Activated CD4-positive, alpha-beta T cell treated with anti-CD3 and anti-CD28 coated beads, Interleukin-2, amount 50 U/mL, for 16 hours (primary cell): Measurements from ENCODE around the gene CDCA3.

ENCODE experiments used
- DNase-seq: peaks from one replicate; pipeline ENCODE4 v3.0.0-alpha.2; 2020

The CDCA3 gene

DNA sequence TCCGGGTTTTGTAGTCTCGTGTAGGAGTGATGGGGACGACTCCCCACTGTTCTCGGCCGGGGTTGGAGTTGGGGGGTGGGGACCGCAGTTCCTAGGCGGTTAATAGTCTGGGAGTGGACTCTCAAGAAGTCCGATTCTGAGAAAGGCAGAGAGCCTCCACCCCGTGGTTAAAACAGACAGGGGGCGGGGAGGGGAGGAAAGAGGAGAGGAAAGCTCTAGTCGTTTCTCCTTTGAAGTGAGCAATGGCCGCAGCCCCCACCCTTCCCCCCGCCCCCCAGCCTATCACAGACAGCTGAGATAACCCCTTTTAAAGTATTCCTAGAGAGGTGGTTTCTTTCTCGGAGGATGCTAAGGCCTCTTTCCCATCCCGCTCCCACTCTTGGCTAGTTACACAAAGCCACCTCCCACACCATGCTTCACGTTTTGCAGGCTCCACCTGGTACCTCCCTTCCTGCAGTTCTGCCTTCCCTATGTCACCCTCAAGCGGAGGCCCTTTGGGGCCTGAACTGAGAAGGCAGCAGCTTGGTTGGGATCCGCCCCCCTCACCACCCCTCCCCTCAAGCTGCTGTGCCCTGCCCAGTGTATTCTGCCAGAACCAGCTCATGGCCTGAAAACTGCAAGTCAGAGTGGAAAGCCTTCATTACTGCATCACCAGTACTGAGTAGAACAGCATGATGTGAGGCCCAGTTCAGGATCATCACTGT is 1.7 kb upstream of the CDCA3 start:
- peak; percentile 83 for DNase-seq

DNA sequence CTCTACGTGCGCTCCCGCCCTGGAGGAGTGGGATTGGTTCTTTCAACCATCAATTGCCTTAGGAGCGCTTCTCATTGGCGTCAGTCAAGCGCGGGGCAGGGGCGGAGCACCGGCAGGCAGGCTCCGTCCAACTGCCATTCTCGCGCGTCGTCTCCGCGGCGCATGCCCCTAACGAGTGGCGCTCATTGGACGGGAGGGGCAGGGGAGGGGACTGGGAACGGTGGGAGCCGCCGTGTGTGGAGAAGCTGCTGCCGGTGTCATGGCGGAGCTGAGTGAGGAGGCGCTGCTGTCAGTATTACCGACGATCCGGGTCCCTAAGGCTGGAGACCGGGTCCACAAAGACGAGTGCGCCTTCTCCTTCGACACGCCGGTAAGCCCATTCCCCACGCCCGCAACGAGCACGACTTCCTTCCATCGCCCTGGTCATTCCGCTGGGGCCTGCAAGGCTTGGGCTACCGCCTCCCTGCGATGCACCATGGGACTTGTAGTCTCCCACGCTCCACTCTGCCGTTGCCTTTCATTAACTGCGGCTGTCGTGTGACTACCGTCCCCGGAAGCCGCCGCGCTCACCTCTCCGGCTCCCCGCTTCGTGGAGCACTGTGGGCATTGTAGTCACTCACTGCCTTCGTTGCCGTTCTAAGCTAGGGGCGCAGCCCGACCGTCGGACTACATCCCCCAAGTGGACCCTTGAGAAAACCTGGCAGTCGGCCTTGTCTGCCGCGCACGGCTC is 1.0 kb upstream of the CDCA3 start, which contains the start of gene USP5:
Gene USP5 (plus strand): TSS at position 230 of the 730 bp plus-strand sequence. CDS start 30 bp downstream, at position 260.
- peak; percentile 100 for DNase-seq

DNA sequence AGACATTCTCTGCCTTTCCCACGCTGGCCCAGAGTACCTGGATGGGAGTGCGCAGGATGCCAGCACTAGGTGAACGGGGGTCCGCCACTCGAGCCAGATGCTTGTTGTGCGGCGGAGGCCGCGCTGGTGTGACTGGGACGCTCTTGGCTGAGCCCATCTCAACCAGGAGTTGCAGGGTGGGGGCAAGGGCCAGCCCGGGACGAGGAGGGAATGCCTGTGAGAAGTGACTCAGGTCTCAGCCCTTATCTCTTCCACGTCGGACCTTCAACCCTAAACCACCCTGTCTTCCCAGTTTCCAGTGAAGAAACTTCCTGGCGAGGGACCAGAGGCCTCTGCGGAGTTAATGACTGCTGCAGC is 312 bp downstream of the CDCA3 start:
- DNase-seq = no peak

DNA sequence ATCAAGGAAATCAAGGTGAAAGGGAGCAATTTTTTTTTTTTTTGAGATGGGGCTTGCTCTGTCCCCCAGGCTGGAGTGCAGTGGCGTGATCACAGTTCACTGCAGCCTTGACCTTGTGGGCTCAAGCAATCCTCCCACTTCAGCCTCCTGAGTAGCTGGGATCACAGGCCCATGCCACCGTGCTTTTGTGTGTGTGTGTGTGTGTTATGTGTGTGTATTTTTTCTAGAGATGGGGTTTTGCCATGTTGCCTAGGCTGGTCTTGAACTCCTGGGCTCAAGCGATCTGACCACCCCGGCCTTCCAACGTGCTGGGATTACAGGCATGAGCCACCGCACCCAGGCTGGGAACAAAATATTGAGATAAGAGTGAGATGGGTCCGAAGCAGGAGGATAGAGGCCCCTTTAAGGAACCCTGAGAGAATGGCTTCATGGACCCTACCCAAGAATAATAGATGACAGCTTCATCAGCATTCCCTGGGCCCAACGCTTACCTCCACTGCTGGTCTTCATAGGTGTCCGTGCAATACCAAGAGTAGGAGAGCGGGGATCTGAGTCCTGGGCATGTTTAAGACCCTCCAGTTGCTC is 1.0 kb downstream of the CDCA3 start:
- no peak for DNase-seq

DNA sequence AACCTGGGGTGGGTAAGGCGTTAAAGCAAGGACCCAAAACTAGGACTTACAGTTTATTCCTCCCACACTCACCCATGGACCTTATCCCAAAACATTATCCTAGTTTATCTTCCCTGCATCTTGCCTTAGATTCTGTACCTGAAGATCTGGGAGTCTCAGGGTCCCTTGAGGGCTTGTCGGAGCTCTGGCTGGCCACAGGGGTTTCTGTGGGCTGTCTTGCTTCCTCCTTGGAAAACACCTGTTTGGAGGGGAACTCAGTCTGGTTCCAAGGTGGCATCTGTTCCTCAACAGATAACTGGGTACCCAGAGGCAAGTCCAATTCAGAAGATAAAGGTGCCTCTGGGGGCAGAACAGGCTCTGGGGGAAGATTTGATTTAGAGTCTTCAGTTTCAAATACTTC is 1.7 kb downstream of the CDCA3 start:
- no peak for DNase-seq

DNA sequence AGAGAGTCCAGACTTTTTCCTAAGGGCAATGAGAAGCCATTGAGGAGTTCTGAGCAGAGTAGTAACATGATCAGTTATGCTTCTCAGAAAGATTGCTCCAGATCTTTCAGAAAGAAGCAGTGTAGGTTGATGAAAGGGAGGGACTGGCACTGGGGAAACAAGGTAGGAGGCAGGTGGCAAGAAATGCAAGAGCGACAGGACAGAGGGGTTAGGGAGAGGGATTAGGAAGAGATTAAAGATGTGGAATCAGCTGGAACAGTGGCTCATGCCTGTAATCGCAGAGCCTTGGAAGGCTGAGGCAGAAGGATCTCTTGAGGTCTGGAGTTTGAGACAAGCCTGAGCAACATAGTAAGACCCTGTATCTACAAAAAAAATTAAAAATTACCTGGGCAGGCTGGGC is 3.4 kb downstream of the CDCA3 start:
- no peak for DNase-seq

DNA sequence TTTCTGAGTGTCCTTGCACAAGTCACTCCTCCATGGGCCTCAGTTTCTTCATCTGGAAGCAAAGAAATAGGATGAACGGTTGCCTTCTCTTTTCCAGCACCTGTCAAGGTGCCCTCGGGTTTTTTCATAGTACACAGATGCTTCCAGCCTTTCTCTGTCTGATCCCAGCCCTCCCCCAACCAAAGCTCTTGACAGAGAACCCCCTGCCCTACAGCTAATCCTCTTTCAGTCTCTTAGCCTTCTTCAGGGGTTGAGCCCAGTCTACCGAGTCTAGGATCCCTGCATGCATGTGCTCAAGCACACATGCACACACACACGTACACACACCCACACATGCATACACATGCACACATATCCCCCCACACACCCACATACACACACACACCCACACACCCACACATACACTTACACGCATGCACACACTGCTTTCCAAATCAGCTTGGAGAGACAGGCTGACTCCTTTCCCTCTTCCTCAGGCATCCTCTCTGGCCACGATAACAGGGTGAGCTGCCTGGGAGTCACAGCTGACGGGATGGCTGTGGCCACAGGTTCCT is 4.7 kb downstream of the CDCA3 start:
- no peak for DNase-seq

DNA sequence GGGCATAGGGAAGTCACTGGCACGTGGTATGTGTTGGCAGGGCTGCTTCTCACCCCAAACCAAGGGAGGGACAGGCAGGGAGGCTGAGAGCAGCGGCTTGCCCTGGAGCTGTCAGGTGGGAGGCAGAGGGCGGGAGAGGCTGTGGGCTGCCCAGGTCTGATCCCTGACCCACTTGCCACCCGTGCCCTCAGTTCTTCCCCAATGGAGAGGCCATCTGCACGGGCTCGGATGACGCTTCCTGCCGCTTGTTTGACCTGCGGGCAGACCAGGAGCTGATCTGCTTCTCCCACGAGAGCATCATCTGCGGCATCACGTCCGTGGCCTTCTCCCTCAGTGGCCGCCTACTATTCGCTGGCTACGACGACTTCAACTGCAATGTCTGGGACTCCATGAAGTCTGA is 5.7 kb downstream of the CDCA3 start:
- no peak for DNase-seq

DNA sequence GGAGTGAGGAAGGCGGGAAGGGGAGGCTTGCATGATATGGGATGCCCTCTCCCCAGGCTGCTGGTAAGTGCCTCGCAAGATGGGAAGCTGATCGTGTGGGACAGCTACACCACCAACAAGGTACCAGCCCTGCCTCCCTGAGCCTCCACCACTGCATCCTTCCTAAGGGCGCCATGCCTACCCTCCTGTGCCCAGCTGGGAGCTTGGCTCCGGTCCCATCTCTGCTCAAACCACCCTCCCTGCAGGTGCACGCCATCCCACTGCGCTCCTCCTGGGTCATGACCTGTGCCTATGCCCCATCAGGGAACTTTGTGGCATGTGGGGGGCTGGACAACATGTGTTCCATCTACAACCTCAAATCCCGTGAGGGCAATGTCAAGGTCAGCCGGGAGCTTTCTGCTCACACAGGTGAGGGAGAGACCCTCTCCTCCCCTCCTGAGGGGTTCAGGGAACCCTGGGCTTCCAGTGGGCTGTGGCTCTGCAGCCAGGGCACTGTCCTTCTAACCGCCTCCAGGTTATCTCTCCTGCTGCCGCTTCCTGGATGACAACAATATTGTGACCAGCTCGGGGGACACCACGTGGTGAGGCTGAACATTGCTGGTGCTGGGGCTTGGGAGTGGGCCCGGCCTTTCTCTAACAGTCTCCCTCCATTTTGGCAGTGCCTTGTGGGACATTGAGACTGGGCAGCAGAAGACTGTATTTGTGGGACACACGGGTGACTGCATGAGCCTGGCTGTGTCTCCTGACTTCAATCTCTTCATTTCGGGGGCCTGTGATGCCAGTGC is 7.8 kb downstream of the CDCA3 start:
- DNase-seq = no peak

DNA sequence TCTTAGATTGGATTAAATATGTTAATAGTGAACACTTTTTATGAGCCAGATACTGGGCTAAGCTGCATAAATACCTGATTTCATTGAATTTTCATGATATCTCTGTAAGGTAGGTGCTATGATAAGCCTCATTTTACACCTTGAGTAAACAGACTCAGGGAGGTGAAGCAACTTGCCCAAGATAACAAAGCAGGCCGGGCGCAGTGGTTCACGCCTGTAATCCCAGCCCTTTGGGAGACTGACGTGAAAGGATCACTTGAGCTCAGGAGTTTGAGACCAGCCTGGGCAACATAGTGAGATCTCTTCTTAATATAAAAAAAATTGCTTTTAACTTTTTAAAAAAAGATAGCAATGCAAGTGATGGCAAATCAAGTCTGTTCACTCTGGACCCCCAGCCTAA is 9.0 kb downstream of the CDCA3 start:
- no peak for DNase-seq

DNA sequence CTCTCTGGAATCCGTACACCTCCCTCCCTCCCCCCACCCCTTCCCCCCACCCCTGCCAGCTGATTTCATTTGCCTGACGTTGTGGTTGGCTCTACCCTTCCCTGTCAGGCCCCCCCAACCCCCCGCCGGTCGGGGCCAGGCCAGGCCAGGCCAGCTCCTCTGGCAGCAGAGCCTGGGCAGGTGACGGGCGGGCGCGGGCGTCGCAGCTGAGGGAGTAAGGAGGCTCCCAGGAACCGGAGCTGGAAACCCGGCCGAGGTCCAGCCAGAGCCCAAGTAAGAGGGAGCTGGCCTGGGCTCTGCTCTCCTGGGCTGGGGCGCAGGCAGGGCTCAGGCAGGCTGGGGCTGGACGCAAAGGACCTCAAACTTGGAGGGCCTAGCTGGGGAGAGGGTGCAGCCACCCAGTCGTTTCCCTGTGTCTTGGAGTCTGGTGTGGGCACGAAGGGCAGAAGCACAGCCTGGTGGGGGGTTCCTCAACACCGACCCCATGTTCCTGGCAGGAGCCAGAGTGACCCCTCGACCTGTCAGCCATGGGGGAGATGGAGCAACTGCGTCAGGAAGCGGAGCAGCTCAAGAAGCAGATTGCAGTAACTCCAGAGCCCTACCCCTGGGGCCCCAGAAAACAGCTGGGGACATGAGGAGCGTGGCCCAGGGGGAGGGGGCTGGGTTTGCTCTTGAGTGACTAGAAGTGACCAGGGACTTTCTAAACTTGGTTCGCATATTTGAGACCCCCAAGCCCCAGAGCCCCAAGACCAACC is 10.1 kb downstream of the CDCA3 start, which contains the start of gene GNB3:
Gene GNB3 (plus strand): TSS at position 165 of the 755 bp plus-strand sequence. CDS start 363 bp downstream, at position 528.
- no peak for DNase-seq

DNA sequence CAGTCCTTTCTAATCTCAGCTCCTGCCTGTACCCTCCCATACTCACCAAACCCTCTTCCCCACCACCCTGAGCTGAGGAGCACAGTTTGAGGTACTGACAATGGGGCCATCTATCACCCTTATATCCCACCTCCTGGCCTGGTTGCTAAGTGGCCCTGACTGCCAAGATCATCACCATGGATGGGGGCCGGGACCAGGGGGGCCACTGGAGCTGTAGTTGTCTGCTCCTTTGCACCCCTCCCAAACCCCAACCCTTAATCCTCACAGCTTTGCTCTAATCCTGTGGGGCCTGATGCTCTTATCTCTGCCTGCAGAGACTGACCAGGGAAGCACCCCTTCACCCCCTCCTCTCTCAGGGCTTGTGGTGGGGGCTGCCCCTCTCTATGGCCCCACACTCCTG is 10.8 kb downstream of the CDCA3 start:
- no peak for DNase-seq

DNA sequence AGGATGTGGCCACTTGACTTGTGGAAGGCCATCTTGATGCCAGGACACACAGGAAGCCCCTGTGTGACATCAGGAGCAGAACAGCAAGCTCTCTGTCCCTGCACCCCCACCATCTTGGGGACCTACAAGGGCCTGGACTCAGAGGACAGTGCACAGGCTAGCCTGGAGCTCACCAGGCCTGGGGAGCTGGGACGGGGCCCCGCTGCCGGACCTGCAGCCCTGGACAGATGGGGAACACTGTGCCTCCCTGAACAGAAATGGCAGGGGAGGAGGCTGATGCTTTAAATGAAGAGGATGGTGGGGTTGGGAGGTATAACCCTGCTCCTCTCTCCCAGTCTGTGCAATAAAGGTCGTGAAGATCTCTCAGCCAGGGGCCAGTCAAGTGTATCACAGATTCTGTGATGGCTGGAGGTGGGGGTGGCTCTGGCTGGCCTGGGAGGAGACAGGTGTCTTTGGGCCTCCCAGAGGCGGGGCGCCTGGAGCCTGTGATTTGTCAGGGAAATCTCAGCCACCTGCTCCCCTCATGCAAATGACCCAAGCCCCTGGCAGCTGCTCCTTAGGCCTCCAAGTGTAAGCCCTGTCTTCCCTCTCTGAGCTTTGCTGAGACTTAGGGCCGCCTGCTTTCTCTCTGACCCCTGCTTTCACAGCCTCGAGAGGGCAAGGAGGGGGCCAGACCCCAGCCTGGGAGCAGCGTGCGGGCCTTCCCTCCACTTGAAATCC is 11.4 kb downstream of the CDCA3 start:
- DNase-seq = no peak

DNA sequence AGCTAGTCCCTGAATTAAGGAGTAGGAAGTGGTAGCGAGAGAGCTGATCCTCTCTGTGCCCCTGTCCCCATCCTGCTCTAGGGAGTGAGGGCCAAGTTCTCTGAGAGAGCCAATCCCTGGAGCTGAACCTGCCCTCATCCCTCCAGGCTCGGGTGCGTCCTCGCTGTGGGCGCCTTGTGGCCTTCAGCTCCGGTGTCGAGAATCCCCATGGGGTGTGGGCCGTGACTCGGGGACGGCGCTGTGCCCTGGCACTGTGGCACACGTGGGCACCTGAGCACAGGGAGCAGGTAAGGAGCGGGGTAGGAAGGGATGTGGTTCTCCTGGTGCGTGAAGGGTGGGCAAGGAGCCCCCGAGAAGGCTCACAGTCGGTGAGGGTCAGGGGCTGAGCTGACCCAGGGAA is 12.2 kb downstream of the CDCA3 start:
- no peak for DNase-seq

DNA sequence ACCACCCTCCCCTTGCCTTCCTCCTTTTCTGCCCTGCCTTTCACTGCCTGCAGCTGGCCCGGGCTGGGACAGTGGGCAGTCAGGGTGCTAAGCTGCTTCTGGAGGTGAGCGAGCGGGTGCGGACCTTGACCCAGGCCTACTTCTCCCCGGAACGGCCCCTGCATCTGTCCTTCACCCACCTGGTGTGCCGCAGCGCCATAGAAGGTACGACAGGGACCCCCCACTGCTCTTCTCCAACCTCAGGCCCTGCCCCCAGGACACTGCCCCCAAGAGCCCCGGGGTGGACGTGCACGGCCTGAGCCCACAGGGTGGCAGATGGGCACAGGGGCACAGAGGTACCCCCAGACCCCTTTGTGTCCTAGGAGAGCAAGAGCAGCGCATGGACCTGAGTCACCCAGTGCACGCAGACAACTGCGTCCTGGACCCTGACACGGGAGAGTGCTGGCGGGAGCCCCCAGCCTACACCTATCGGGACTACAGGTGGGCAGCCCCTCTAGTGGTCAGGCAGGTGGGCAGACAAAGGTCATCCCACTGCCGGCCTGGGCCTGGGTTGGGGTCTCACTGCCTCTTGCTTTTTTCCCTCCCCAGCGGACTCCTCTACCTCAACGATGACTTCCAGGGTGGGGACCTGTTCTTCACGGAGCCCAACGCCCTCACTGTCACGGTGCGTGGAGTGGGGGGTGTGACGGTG is 13.6 kb downstream of the CDCA3 start:
- no peak for DNase-seq

DNA sequence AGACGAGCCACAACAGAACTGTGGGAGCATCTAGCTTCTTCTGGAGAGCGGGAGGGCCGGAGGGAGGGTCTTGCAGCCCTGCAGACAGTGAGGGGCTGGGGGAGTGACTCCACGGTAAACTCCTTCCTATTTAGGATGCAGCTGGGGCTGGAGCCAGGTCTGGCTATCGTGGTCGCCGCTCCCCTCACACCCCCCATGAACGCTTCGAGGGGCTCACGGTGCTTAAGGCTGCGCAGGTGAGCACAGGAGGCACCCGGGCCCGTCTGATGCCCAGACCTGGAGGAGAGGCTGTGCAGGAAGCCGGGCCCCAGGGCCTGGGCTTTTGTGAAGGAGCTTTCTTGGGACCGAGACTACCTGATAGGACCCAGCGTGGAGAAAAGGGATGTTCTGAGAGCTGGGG is 14.2 kb downstream of the CDCA3 start:
- no peak for DNase-seq

DNA sequence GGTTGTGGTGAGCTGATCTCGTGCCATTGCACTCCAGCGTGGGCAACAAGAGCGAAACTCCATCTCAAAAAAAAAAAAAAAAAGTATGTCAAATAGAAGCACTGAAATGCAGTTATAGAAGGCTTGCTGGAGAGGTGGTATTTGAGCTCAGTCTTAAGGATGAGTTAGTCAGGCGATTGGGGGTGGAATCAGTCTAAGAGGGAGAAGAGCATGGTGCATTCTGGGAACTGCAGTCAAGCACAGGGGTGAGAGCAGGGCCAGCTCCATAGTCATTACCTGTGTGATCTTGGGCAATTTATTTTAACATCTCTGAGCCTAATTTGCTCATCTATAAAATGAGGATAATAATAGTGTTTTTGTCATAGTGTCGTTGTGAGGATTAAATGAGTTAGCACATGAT is 16.2 kb downstream of the CDCA3 start:
- no peak for DNase-seq

DNA sequence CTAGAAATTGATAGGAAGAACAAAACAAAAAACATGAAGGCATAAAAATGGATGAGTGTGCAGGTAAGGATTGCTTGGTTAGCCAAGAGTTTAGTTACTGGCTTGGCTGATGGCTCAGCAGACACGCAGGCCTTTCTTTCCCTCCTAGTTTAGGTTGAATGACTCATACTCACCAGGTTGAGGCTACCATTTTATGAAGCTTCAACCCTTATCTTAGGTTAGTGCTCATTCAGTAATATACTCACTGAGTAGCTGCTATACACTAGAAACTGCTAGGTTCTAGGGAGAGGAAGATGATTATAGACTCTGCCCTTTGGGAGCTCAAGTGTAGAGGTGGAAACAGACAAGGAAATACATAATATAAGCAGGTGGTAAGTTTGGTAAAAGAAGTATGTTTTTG is 16.8 kb downstream of the CDCA3 start:
- no peak for DNase-seq

DNA sequence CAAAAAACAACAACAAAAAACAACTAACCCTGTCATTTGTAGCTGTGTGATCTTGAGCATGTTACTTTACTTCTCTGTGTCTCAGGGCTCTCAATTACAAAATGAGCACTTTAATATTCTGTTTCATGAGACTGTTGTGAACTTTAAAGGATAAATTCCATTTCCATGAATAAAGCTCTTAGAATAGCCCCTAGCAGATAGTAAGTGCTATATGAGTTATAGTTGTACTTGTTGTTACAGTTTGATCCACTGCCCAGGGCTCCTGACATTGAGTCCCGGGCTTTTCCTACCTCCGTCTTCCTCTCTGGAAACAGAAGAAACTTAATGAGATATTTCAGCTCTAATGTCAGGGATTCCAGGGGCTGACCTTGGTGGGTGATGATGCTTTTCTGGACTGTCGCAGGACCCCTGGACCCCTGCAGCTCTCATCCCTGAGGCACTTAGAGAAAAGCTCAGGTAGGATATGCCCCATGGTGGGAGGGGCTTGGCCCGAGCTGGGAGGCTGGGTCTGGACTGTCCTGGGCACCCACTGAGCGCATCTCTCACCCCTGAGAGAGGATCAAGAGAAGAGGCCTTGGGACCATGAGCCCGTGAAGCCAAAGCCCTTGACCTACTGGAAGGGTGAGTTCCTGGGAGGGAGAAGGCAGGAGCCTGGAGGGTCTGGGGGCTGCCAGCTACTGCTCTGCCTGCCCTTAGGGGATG is 17.7 kb downstream of the CDCA3 start:
- DNase-seq = no peak

DNA sequence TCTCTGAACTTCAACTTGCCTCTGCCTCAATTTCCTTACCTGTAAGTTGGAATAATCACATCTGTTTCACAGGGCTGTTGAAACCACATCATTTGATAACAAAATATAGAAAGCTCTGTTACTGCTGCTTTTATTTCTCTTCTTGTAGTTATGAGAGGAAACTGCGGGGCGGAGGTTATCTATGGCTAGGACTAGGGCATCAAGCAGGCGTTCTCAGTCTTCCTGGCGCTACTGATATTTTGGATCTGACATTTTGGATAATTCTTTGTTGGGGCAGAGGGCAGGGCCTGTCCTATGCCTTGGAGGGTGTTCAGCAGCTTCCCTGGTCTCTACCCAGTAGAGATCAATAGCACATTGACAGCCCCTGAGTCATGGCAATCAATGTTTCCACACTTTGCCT is 19.0 kb downstream of the CDCA3 start:
- no peak for DNase-seq
